ENCODE data around the gene SLX9. TPM values are rescaled to one million over a fixed set of nuclear protein-coding genes. Genes with fewer than 3 reads are reported as not detected.
A peak's percentile ranks its signal among the peaks of the same experiment; 100 is the strongest.

The SLX9 gene
- total RNA-seq, 1 experiment from 2014 or later = 74.3 TPM

DNA sequence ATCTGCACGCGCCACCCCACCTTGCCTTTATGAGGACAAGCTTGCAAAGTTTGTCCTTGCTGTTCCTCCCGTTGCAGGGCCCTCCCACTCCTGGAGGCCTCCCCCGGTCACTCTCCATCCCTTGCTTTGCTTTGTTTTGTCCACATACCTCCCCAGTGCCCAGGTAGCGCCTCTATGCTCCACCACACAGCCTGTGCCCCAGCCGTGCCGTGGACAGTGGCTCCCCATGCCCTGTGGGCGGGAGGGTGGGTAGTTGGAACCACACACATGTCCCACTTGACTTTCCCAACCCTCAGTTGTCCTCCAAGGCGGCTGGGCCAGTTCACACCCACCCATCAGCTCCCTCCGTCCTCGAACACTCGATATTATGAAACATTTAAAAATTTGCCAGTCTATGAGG lies 24.6 kb downstream of the SLX9 start:
- Histone ChIP-seq H4K8ac (replicated peaks; ENCODE audit: insufficient read length, low read depth, low read length) (no peak overlapping the region), H3K56ac (ENCODE audit: insufficient read length, low read depth, low read length) (no peak overlapping the region), H3K9me3 (ENCODE audit: control insufficient read depth, low read depth, low read length) (no peaks in the 10 kb centered on the region), H4K91ac (ENCODE audit: insufficient read length, low read depth, low read length) (no peak overlapping the region), H3K79me2 (ENCODE audit: insufficient read depth, low read length) (peaks cover 3% of the 10 kb centered on the region; the same call in 1 of the 2 replicates), H3K27ac (ENCODE audit: insufficient read length, low read depth, low read length) (no peak overlapping the region), H3K27me3 (ENCODE audit: insufficient read depth, low read length) (no peaks in the 10 kb centered on the region), H3T11ph (ENCODE audit: low read length) (no peak overlapping the region), H2BK120ac (ENCODE audit: low read depth, low read length, poor library complexity, severe bottlenecking) (no peak overlapping the region), H3K4me1 (ENCODE audit: insufficient read depth, low read length) (no peaks in the 10 kb centered on the region), H3K4me2 (ENCODE audit: insufficient read depth, insufficient read length, low read length) (no peak overlapping the region), H2AFZ (ENCODE audit: low read length) (no peak overlapping the region), H3K18ac (ENCODE audit: insufficient read length, low read depth, low read length) (no peak overlapping the region), H3K79me1 (ENCODE audit: insufficient read depth, low read depth, low read length, poor library complexity, severe bottlenecking) (peaks cover 6% of the 10 kb centered on the region), H4K5ac (ENCODE audit: insufficient read length, low read depth, low read length) (no peak overlapping the region), H3K23ac (ENCODE audit: insufficient read length, low read depth, low read length) (no peak overlapping the region), H3K9ac (ENCODE audit: extremely low read depth, insufficient read length, low read length) (no peak overlapping the region), H2BK5ac (ENCODE audit: insufficient read length, low read length) (no peak overlapping the region), H3K4ac (ENCODE audit: low read depth, low read length) (no peak overlapping the region), H2BK15ac (ENCODE audit: low read depth, low read length) (no peak overlapping the region), H2AK5ac (ENCODE audit: insufficient read length, low read length) (no peak overlapping the region), H3K23me2 (ENCODE audit: insufficient read length, low read depth, low read length, poor library complexity, severe bottlenecking) (no peaks in the 10 kb centered on the region), H2BK20ac (ENCODE audit: low read depth, low read length, poor library complexity, severe bottlenecking) (no peak overlapping the region), H2BK12ac (ENCODE audit: insufficient read length, low read depth, low read length) (no peak overlapping the region), H3K14ac (ENCODE audit: insufficient read depth, low read length) (no peak overlapping the region), H4K20me1 (ENCODE audit: control insufficient read depth, insufficient read depth, insufficient read length) (no peaks in the 10 kb centered on the region)
- H3K4me1 Mint-ChIP-seq = peaks cover under 1 to 6% of the 10 kb centered on the region in 2 experiments; a peak in 3 of 4 replicates
- no peak overlapping the region; a peak in 1 of 5 replicates for H3K4me3 Mint-ChIP-seq
- WGBS (ENCODE audit: extremely low coverage, insufficient read length, low lambda C conversion rate) = no CpG with 5 or more reads among the region's 12 CpGs
- TF ChIP-seq, protein P1, sequence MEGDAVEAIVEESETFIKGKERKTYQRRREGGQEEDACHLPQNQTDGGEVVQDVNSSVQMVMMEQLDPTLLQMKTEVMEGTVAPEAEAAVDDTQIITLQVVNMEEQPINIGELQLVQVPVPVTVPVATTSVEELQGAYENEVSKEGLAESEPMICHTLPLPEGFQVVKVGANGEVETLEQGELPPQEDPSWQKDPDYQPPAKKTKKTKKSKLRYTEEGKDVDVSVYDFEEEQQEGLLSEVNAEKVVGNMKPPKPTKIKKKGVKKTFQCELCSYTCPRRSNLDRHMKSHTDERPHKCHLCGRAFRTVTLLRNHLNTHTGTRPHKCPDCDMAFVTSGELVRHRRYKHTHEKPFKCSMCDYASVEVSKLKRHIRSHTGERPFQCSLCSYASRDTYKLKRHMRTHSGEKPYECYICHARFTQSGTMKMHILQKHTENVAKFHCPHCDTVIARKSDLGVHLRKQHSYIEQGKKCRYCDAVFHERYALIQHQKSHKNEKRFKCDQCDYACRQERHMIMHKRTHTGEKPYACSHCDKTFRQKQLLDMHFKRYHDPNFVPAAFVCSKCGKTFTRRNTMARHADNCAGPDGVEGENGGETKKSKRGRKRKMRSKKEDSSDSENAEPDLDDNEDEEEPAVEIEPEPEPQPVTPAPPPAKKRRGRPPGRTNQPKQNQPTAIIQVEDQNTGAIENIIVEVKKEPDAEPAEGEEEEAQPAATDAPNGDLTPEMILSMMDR (conservative IDR thresholded peaks at IDR 0.05) = no peak
- H3K27me3 Mint-ChIP-seq (ENCODE audit: low read depth) = no peaks in the 10 kb centered on the region
- H3K9me3 Mint-ChIP-seq = no peaks in the 10 kb centered on the region
- H3K36me3 Mint-ChIP-seq (ENCODE audit: insufficient read depth in 1 of 3, low read depth in 3 of 3) = peaks cover 27 to 58% (median 56%) of the 10 kb centered on the region in 3 experiments; a peak in 6 of 7 replicates
- peak overlapping the region in 1 of 3 experiments; percentile 46; a peak in 2 of 7 replicates for H3K27ac Mint-ChIP-seq
- no peak for DNase-seq
